Ishikawa (cell line): ENCODE measurements around the gene CAMK1D.
A peak's percentile ranks its signal among the peaks of the same experiment; 100 is the strongest.

Source experiments
- CEBPB ChIP-seq: IDR thresholded peaks from 2 replicates; pipeline ENCODE4 v1.6.1; 2012
- CREB1 ChIP-seq: IDR thresholded peaks from 2 replicates; pipeline ENCODE4 v1.6.1; 2012; ENCODE audit warnings: low read depth
- EGR1 ChIP-seq: IDR thresholded peaks from 2 replicates; pipeline ENCODE4 v1.6.1; 2012
- EP300 ChIP-seq: IDR thresholded peaks from 2 replicates; pipeline ENCODE4 v1.6.1; 2012; ENCODE audit warnings: borderline replicate concordance
- FOXM1 ChIP-seq: IDR thresholded peaks from 2 replicates; pipeline ENCODE4 v1.6.1; 2012; ENCODE audit warnings: low read depth, borderline replicate concordance
- NFIC ChIP-seq: IDR thresholded peaks from 2 replicates; pipeline ENCODE4 v1.6.1; 2012
- RAD21 ChIP-seq: IDR thresholded peaks from 2 replicates; pipeline ENCODE4 v1.6.1; 2012; ENCODE audit warnings: low read depth
- TAF1 ChIP-seq: IDR thresholded peaks from 2 replicates; pipeline ENCODE4 v1.6.1; 2012; ENCODE audit warnings: low read depth, mild to moderate bottlenecking
- TCF12 ChIP-seq: IDR thresholded peaks from 2 replicates; pipeline ENCODE4 v1.6.1; 2012; ENCODE audit warnings: low read depth
- TEAD4 ChIP-seq: IDR thresholded peaks from 2 replicates; pipeline ENCODE4 v1.6.1; 2012
- YY1 ChIP-seq: IDR thresholded peaks from 2 replicates; pipeline ENCODE4 v1.6.1; 2012; ENCODE audit warnings: low read depth
- ZBTB7A ChIP-seq: IDR thresholded peaks from 2 replicates; pipeline ENCODE4 v1.6.1; 2012; ENCODE audit warnings: low read depth
- TF ChIP-seq, protein P1 (sequence below): IDR thresholded peaks from 2 replicates; pipeline ENCODE4 v1.6.1; 2012; ENCODE audit warnings: low read depth, mild to moderate bottlenecking
- TF ChIP-seq, protein P2 (sequence below): IDR thresholded peaks from 2 replicates; pipeline ENCODE4 v1.6.1; 2012
- TF ChIP-seq, protein P3 (sequence below): IDR thresholded peaks from 2 replicates; pipeline ENCODE4 v1.6.1; 2012

The CAMK1D gene

DNA sequence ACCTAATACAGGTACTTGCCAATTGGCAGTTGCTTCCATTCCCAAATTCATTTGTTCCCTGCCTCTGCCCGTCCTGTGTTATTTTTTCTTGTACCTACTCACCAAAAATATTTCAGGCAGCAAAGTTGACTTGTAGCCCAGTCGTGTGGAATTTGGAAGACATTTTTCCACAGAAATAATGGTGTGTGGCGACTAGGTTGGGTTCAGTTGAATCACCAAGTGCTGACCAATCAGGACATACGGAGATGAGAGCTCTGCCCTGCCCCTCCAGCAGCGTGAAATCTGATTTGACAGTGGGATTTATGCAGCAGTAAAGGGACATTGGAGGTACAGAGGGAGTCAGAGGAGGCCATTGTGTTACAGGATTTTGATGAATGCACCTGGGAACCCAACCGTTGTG, 435.3 kb downstream of the CAMK1D start:
- no peak for TF ChIP-seq FOXM1
- TF ChIP-seq CREB1, result no peak
- TF ChIP-seq, protein P1, sequence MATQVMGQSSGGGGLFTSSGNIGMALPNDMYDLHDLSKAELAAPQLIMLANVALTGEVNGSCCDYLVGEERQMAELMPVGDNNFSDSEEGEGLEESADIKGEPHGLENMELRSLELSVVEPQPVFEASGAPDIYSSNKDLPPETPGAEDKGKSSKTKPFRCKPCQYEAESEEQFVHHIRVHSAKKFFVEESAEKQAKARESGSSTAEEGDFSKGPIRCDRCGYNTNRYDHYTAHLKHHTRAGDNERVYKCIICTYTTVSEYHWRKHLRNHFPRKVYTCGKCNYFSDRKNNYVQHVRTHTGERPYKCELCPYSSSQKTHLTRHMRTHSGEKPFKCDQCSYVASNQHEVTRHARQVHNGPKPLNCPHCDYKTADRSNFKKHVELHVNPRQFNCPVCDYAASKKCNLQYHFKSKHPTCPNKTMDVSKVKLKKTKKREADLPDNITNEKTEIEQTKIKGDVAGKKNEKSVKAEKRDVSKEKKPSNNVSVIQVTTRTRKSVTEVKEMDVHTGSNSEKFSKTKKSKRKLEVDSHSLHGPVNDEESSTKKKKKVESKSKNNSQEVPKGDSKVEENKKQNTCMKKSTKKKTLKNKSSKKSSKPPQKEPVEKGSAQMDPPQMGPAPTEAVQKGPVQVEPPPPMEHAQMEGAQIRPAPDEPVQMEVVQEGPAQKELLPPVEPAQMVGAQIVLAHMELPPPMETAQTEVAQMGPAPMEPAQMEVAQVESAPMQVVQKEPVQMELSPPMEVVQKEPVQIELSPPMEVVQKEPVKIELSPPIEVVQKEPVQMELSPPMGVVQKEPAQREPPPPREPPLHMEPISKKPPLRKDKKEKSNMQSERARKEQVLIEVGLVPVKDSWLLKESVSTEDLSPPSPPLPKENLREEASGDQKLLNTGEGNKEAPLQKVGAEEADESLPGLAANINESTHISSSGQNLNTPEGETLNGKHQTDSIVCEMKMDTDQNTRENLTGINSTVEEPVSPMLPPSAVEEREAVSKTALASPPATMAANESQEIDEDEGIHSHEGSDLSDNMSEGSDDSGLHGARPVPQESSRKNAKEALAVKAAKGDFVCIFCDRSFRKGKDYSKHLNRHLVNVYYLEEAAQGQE, result no peak
- TF ChIP-seq, protein P2, sequence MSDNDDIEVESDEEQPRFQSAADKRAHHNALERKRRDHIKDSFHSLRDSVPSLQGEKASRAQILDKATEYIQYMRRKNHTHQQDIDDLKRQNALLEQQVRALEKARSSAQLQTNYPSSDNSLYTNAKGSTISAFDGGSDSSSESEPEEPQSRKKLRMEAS, result no peak
- no peak for TF ChIP-seq TEAD4
- no peak for TF ChIP-seq TCF12
- no peak for TF ChIP-seq YY1
- TF ChIP-seq NFIC, result no peak
- no peak for TF ChIP-seq EGR1
- TF ChIP-seq CEBPB, result no peak
- TF ChIP-seq ZBTB7A, result no peak
- TF ChIP-seq, protein P3, sequence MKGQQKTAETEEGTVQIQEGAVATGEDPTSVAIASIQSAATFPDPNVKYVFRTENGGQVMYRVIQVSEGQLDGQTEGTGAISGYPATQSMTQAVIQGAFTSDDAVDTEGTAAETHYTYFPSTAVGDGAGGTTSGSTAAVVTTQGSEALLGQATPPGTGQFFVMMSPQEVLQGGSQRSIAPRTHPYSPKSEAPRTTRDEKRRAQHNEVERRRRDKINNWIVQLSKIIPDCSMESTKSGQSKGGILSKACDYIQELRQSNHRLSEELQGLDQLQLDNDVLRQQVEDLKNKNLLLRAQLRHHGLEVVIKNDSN, result no peak
- TF ChIP-seq RAD21, result no peak
- no peak for TF ChIP-seq EP300

DNA sequence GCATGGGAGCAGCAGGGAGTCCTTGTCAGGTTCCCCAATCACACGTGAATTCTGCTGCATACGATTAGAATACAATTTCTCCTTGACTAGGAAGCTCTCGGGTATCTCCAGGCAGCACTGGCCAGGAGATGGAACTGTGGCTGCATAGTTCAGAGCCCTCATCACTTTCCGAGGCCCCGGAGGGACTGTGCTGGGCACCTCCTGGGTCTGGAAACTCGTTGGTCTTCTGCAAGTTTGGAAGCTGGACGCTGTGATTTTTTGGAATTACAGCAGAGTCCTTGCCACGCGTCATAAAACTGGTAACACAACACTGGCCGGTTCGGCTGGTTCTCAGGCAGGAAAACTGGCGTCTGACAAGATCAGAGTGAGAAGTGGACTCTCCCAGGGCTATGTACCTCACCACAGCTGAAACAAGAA, 436.1 kb downstream of the CAMK1D start:
- TF ChIP-seq ZBTB7A (no peak), TAF1 (no peak), RAD21 (no peak), TEAD4 (no peak), EP300 (0 out of 2 replicates have a peak, but pooled peaks have one; percentile 23)
- TF ChIP-seq, protein P2, result peak; percentile 50; the same call in 1 of the 2 replicates
- TF ChIP-seq, protein P1, result no peak

DNA sequence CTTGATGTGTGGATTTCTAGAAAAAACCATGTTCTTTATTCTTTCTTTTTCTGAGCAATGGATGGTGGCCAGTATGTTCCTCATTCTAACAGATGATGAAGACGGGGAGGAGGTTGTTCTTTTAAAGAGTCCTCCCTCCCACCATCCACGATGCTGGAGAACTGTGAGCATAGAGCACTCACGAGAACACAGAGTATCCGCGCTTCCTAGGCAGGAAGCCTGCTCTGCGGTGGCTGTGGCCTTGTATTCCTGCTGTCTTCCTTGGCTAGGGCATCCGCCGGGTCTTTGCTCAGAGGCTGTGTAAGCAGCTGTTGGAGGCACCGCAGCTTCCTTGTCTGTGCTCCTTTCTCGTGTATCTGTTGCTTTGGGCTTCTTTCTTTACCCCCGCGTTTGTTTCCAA, 437.9 kb downstream of the CAMK1D start:
- no peak for TF ChIP-seq ZBTB7A
- no peak for TF ChIP-seq NFIC
- TF ChIP-seq YY1, result no peak
- TF ChIP-seq, protein P2, result no peak
- no peak for TF ChIP-seq TEAD4
- no peak for TF ChIP-seq RAD21
- no peak for TF ChIP-seq EGR1
- no peak for TF ChIP-seq TAF1
- TF ChIP-seq CREB1, result no peak

DNA sequence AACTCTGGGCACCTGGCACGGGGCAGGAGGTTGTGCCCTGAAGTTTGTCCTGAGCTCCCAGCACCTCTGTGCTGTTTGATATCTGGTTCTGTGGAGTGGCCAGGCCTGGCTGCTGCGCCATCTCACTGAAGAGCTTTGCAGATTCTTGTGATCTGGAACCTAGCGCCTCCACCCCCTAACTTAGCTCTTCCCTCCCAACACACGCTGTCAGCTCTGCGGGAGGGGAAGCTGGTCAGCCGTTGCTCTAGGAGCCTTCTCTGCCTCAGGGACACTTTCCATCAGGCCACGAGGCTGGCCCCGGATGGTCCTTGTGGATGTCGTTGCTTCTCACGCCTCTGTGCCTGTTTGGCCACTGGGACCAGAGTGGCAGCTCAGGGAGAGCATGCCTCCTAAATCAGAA, 438.9 kb downstream of the CAMK1D start:
- TF ChIP-seq TEAD4 (no peak), YY1 (no peak), TCF12 (no peak), ZBTB7A (no peak), TAF1 (no peak), NFIC (no peak), CREB1 (no peak), FOXM1 (no peak), EP300 (no peak), CEBPB (no peak), RAD21 (no peak), EGR1 (no peak)
- TF ChIP-seq, protein P3, result no peak
- TF ChIP-seq, protein P1, result no peak
- TF ChIP-seq, protein P2, result no peak
